HCT116 (cell line): ENCODE data around the gene KCTD19. TPM values are rescaled to one million over a fixed set of nuclear protein-coding genes. Genes with fewer than 3 reads are reported as not detected.

Source experiments
- ATAC-seq: fragments of 200-7000 bp; cut with Tn5 transposase; 2 replicates; pipeline ENCODE4 v1.9.1; 2020; ENCODE audit warnings: mild to moderate bottlenecking, moderate library complexity
- BruUV-seq: library from RNA; stranded (reverse); fragments of 400-500 nt; replicated peaks from 2 replicates; lab custom pipeline; 2021; lab: Mats Ljungman, UMichigan
- CTCF ChIA-PET: fragments of 300-600 bp; sonication (Branson Sonifier 250); formaldehyde crosslinking; loops from one replicate; lab custom pipeline; 2021; ENCODE audit warnings: antibody characterized with exemption; lab: Charles Lee
- POLR2A ChIA-PET: fragments of 300-600, 350-600 bp; sonication (Branson Sonifier 250); formaldehyde crosslinking; loops from one replicate; lab custom pipeline; 2021; ENCODE audit warnings: antibody characterized with exemption; lab: Charles Lee
- RAD21 ChIA-PET, 2 experiments: fragments of 300-600 bp; sonication (Branson Sonifier 250); formaldehyde crosslinking; loops; one replicate each; lab custom pipeline; 2023; ENCODE audit warnings: low total read pairs in 2 of 2; ENCODE audit not compliant: uncharacterized antibody in 2 of 2, unreplicated experiment in 2 of 2, low non-redundant PET in 1 of 2; lab: Charles Lee
- DNase-seq: peaks from one replicate; pipeline ENCODE4 v3.0.0-alpha.2; 2010; ENCODE audit warnings: low read depth, low spot score
- H2AFZ ChIP-seq: fragments of 200-600 bp; shearing (Covaris generic), sonication (generic); 2 replicates; pipeline ENCODE4 v1.6.1; 2017; ENCODE audit warnings: low read depth, mixed run types, mixed read lengths, antibody characterized with exemption, low read length; ENCODE audit not compliant: poor library complexity, severe bottlenecking
- H3K27ac ChIP-seq: 2 replicates; pipeline ENCODE4 v1.5.1; 2012; ENCODE audit warnings: low read depth, low read length
- H3K27me3 ChIP-seq: fragments of 200-600 bp; sonication (generic); 2 replicates; pipeline ENCODE4 v1.6.1; 2016; ENCODE audit warnings: mixed run types, low read length, mixed read lengths; ENCODE audit not compliant: insufficient read depth
- H3K36me3 ChIP-seq, 2 experiments: fragments of 200-500 bp in 1 of 2; fragments of 200-600 bp in 1 of 2; sonication (Bioruptor generic) in 1 of 2; sonication (generic) in 1 of 2; 2 replicates each; pipeline versions ENCODE4 v1.5.1 to v1.6.1; 2014 to 2016; ENCODE audit warnings: low read length in 2 of 2, inconsistent platforms in 1 of 2, mixed read lengths in 1 of 2, mixed run types in 1 of 2; ENCODE audit not compliant: insufficient read depth in 2 of 2, control insufficient read depth in 1 of 2
- H3K4me1 ChIP-seq, 2 experiments: fragments of 200-600 bp in 1 of 2; sonication (generic) in 1 of 2; 2 replicates each; pipeline versions ENCODE4 v1.5.1 to v1.6.1; 2012 to 2017; ENCODE audit warnings: low read length in 2 of 2, inconsistent platforms in 1 of 2, mild to moderate bottlenecking in 1 of 2, mixed read lengths in 1 of 2, mixed run types in 1 of 2, moderate library complexity in 1 of 2; ENCODE audit not compliant: insufficient read depth in 2 of 2, control insufficient read depth in 1 of 2
- H3K4me2 ChIP-seq: fragments of 200-600 bp; sonication (generic); 2 replicates; pipeline ENCODE4 v1.6.1; 2017; ENCODE audit warnings: mixed run types, low read length, mixed read lengths
- H3K4me3 ChIP-seq, 2 experiments: fragments of 200-600 bp in 1 of 2; sonication (generic) in 1 of 2; replicated peaks in 1 of 2; 2 replicates each; pipeline ENCODE4 v1.5.1; 2011 to 2016; ENCODE audit warnings: low read length in 2 of 2, control low read depth in 1 of 2, low read depth in 1 of 2, mild to moderate bottlenecking in 1 of 2, mixed read lengths in 1 of 2, mixed run types in 1 of 2
- H3K79me2 ChIP-seq: fragments of 200-600 bp; sonication (generic); 2 replicates; pipeline ENCODE4 v1.6.1; 2017; ENCODE audit warnings: mild to moderate bottlenecking, mixed run types, low read length, moderate library complexity, mixed read lengths; ENCODE audit not compliant: insufficient read depth
- H3K9ac ChIP-seq: fragments of 200-600 bp; sonication (generic); 2 replicates; pipeline ENCODE4 v1.6.1; 2016; ENCODE audit warnings: low read length, mixed read lengths
- H3K9me2 ChIP-seq: fragments of 200-600 bp; sonication (generic), shearing (Covaris generic); 2 replicates; pipeline ENCODE4 v1.6.1; 2017; ENCODE audit warnings: mixed run types, mild to moderate bottlenecking, moderate library complexity; ENCODE audit not compliant: insufficient read depth
- H3K9me3 ChIP-seq, 2 experiments: fragments of 200-500 bp in 1 of 2; fragments of 200-600 bp in 1 of 2; sonication (Bioruptor generic) in 1 of 2; sonication (generic) in 1 of 2; 2 replicates each; pipeline ENCODE4 v1.6.1; 2014 to 2017; ENCODE audit warnings: low read length in 2 of 2, mixed read lengths in 2 of 2, inconsistent platforms in 1 of 2, low read depth in 1 of 2, mild to moderate bottlenecking in 1 of 2, mixed run types in 1 of 2, moderate library complexity in 1 of 2; ENCODE audit not compliant: control insufficient read depth in 1 of 2, insufficient read depth in 1 of 2
- H4K20me1 ChIP-seq: fragments of 200-600 bp; sonication (generic), shearing (Covaris generic); 2 replicates; pipeline ENCODE4 v1.6.1; 2017; ENCODE audit warnings: mixed run types, mild to moderate bottlenecking, moderate library complexity; ENCODE audit not compliant: insufficient read depth
- EZH2 ChIP-seq: fragments of 200-600 bp; sonication (generic); IDR thresholded peaks from 2 replicates; pipeline ENCODE4 v1.6.1; 2017; ENCODE audit warnings: antibody characterized with exemption, mixed run types
- POLR2AphosphoS5 ChIP-seq: IDR thresholded peaks from 2 replicates; pipeline ENCODE4 v1.6.1; 2011; ENCODE audit warnings: mild to moderate bottlenecking, low read depth, low read length, moderate library complexity
- SRF ChIP-seq: IDR thresholded peaks from 2 replicates; pipeline ENCODE4 v1.6.1; 2012; ENCODE audit warnings: low read depth
- intact Hi-C: fragments of 100-400 bp; cut with micrococcal nuclease; formaldehyde crosslinking; loops from 2 replicates; pipeline ENCODE4 v1.10.0; 2022
- total RNA-seq: library from RNA; stranded (reverse); gene quantifications from one replicate; pipeline ENCODE4 v1.2.1, GENCODE V29; 2021; ENCODE audit not compliant: unreplicated experiment
- TF ChIP-seq, protein P1 (sequence below): IDR thresholded peaks from 2 replicates; pipeline ENCODE4 v1.6.1; 2012; ENCODE audit warnings: low read depth
- TF ChIP-seq, protein P2 (sequence below), 3 experiments: fragments of 200-600 bp in 1 of 3; sonication (generic) in 1 of 3; IDR thresholded peaks in 2 of 3; conservative IDR thresholded peaks in 1 of 3; 2 replicates each; pipeline ENCODE4 v1.5.1; 2012 to 2017; ENCODE audit warnings: low read depth in 2 of 3, low read length in 2 of 3, antibody characterized with exemption in 1 of 3, borderline replicate concordance in 1 of 3, control low read depth in 1 of 3, mild to moderate bottlenecking in 1 of 3, mixed read lengths in 1 of 3, mixed run types in 1 of 3, moderate library complexity in 1 of 3; ENCODE audit not compliant: insufficient read depth in 1 of 3

The KCTD19 gene
- total RNA-seq, 1 experiment from 2014 or later: not detected

DNA sequence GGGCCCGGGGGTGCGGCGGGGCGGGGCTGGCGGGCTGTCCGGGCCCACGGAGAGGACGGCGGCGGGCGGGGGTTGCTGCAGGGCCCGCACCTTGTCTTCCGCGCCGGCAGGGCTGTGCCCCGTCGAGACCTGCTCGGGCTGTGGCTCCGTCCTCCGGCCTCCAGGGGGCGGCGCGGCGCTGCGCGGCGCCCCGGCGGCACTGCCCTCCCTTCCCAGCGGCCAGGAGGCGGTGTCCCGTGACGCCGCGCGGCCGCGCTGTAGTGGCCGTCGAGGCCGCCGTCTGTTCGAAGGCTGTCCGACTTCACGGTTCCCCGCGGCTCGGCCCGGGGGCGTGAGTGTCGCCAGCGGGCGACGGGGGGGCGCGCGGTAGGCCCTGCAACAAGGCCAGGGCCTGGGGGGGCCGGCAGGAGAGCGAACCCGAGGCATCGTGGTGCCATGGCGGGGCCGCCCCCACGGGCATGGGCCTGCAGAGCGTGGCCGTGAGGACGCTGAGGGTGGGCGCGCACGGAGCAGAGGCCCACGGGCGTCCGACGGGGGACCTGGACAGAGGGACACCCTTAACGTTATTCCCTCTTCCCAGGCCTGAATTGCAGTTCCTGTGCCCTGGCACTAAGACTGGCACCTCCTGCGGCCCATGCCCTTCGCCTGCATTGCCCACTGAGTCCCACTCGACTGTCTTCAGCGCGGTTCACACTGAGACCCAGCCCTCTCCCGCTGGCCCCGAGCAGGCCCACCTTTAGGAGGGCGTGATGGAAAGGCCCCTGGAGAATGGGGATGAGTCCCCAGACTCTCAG, 47.0 kb downstream of the KCTD19 start, which contains the start of gene PLEKHG4 (continued):
- TF ChIP-seq, protein P1, sequence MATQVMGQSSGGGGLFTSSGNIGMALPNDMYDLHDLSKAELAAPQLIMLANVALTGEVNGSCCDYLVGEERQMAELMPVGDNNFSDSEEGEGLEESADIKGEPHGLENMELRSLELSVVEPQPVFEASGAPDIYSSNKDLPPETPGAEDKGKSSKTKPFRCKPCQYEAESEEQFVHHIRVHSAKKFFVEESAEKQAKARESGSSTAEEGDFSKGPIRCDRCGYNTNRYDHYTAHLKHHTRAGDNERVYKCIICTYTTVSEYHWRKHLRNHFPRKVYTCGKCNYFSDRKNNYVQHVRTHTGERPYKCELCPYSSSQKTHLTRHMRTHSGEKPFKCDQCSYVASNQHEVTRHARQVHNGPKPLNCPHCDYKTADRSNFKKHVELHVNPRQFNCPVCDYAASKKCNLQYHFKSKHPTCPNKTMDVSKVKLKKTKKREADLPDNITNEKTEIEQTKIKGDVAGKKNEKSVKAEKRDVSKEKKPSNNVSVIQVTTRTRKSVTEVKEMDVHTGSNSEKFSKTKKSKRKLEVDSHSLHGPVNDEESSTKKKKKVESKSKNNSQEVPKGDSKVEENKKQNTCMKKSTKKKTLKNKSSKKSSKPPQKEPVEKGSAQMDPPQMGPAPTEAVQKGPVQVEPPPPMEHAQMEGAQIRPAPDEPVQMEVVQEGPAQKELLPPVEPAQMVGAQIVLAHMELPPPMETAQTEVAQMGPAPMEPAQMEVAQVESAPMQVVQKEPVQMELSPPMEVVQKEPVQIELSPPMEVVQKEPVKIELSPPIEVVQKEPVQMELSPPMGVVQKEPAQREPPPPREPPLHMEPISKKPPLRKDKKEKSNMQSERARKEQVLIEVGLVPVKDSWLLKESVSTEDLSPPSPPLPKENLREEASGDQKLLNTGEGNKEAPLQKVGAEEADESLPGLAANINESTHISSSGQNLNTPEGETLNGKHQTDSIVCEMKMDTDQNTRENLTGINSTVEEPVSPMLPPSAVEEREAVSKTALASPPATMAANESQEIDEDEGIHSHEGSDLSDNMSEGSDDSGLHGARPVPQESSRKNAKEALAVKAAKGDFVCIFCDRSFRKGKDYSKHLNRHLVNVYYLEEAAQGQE: no peak
- TF ChIP-seq EZH2 (no peak), SRF (no peak)

DNA sequence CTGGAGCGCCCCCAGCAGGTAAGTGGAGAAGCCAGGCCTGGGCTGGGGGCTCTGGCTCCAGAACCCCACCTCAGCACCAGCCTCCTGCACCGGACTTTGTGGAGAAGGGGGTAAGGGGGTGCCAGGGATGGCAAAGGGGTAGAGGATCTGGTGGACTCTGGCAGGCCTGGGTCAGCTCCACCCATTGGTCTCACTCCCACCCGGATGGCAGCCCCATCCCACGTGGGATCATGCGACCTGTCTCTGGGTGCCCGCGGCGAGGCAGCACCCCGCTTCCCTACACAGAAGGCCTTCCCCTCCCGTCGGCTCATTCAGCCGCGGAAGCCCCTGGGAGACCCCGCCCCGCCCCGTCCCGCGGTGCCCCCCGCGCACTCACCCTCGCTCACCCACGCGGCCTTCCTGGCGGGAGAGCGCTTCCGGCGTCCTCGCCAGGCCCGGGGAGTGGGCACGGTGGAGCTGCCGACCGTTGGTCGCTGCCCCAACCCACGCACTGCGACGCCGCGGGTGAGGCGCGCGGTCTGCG, 47.7 kb downstream of the KCTD19 start:
- RAD21 ChIA-PET: interaction anchor here (1.3 to 1.5 kb wide), 2 partner anchors 18 to 32 kb away, joined by 3 to 4 read pairs; no protein-coding TSS in a partner anchor
- peak overlapping the region; percentile 88 for H3K9ac ChIP-seq
- H3K36me3 ChIP-seq: peaks cover 6 to 19% of the 10 kb centered on the region in 2 experiments; a peak in 2 of 4 replicates
- no peak for TF ChIP-seq POLR2AphosphoS5
- TF ChIP-seq, protein P2, sequence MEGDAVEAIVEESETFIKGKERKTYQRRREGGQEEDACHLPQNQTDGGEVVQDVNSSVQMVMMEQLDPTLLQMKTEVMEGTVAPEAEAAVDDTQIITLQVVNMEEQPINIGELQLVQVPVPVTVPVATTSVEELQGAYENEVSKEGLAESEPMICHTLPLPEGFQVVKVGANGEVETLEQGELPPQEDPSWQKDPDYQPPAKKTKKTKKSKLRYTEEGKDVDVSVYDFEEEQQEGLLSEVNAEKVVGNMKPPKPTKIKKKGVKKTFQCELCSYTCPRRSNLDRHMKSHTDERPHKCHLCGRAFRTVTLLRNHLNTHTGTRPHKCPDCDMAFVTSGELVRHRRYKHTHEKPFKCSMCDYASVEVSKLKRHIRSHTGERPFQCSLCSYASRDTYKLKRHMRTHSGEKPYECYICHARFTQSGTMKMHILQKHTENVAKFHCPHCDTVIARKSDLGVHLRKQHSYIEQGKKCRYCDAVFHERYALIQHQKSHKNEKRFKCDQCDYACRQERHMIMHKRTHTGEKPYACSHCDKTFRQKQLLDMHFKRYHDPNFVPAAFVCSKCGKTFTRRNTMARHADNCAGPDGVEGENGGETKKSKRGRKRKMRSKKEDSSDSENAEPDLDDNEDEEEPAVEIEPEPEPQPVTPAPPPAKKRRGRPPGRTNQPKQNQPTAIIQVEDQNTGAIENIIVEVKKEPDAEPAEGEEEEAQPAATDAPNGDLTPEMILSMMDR (IDR thresholded peaks at IDR 0.05 in 2 of 3, conservative IDR thresholded peaks at IDR 0.05 in 1 of 3; ENCODE audit: borderline replicate concordance in 1 of 3, insufficient read depth in 1 of 3, low read depth in 2 of 3, low read length in 2 of 3): peak in 2 of 3 experiments; percentile 66 to 76; a peak in 4 of 6 replicates
- TF ChIP-seq, all 23 proteins: peak for 1
- Histone ChIP-seq H3K4me2 (peak overlapping the region; percentile 96), H3K79me2 (peaks cover 31% of the 10 kb centered on the region), H3K9me2 (no peaks in the 10 kb centered on the region), H2AFZ (no peak overlapping the region), H3K4me1 (peaks cover 28 to 39% of the 10 kb centered on the region in 2 experiments), H4K20me1 (no peaks in the 10 kb centered on the region), H3K27me3 (no peaks in the 10 kb centered on the region), H3K9me3 (no peaks in the 10 kb centered on the region), H3K27ac (peak overlapping the region; percentile 91), H3K4me3 (peak overlapping the region; percentile 86 to 87)
- peak; percentile 51 for ATAC-seq
- BruUV-seq: no TSS peak
- ChIA-PET POLR2A (interaction anchor here (0.6 to 2.7 kb wide), 2 partner anchors 10 to 108 kb away, joined by 8 read pairs; no protein-coding TSS in a partner anchor), CTCF (interaction anchor here (0.8 to 3.2 kb wide), 7 partner anchors 9 to 261 kb away, joined by 3 to 22 read pairs (median 3); partner anchors contain the start of gene FHOD1)
- intact Hi-C loops: loop anchor here (5.0 kb wide), 1 partner anchor 58 kb away; no protein-coding TSS in a partner anchor
- no peak for DNase-seq
